ENCODE measurements around the gene LCN2.
"Not testable (repeated sequence)": the region's sequence is repeated elsewhere in the genome, so short reads cannot be mapped to it uniquely, and the experiment has no call there.

The LCN2 gene

DNA sequence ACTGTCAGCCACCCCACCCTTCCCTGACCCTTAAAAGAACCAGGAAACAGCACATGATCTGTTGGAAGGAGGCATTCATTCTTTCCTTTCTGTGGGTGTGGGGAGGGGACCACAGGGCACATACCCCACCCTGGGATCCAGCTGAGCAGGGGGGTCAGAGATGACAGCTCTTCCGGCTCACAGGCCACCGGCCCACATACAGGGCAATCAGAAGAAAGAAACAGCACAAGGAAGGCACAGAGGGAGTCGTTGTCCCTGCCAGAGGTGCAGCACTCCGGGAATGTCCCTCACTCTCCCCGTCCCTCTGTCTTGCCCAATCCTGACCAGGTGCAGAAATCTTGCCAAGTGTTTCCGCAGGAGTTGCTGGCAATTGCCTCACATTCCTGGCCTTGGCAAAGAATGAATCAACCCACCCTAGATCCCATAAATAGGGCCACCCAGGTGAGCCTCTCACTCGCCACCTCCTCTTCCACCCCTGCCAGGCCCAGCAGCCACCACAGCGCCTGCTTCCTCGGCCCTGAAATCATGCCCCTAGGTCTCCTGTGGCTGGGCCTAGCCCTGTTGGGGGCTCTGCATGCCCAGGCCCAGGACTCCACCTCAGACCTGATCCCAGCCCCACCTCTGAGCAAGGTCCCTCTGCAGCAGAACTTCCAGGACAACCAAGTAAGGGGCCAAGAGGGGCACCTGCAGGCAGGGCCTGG, at the start of gene LCN2:
Gene LCN2 (plus strand): TSS at position 453 of the 701 bp plus-strand sequence. CDS start 73 bp downstream, at position 526.
- no peak for DNase-seq

DNA sequence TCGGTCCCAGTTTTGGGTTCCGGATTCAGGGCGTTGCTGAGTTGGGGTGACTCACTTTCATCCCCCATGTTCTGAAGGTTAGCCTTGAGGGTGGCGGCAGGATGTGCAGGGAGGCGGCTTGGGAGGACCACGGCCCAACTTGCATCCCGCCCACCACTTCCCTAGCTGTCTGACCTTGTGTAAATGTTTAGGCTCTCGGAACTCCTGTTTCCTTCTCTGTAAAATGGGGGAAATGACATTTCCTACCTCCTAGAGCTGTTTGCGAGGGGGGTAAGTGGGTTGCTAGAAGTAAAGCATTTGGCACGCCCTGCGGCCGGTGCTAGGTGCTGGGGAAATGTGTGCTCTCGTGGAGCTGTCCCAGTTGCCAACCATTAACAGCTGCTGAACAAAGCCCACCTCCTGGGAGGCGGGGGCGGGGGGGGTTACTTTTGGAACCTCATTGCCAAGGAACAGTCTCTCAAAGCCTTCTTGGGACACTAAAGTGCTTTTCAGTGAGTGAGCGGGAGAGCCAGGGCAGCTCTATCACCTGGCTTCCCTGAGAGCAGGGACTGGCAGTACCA, 49.2 kb upstream of the LCN2 start:
- no peak for DNase-seq

DNA sequence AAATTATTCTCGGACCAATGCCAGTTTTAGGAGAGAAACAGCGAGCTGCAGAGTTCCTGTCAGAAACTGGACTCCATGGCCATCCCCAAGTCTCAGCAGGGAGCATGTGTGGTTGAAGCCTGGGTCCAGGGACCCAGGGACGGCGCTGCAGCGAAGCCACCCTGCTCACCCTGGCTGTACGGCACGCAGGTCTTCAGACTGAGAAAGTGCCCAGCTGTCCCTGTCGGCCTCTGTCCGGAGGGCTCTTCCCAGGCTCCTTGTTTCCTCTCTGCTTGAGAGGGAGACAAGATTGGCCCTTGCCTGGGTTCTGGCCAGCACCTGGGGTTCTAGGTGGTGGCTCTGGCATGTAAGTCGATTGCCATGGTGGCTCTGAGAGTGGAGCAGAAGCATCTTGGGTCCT, 48.7 kb upstream of the LCN2 start:
- DNase-seq, result no peak

DNA sequence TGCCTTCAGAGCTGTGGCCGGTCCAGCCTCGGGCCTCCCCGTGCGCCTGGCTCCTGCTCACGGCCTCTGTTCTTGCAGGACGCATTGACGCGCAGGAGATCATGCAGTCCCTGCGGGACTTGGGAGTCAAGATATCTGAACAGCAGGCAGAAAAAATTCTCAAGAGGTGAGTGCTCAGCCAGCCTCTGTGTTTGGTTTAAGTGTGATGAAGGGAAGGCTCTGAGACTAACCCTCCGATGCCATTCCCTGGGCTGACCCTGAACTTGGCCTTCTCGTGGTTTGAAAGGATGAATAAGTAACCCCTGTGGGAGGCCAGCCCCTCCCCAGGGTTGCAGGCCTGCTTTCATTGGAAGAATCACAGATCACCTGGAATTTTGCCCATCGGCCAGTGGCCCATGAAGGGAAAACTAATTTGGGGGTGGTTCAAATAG, 48.0 kb upstream of the LCN2 start:
- no peak for DNase-seq

DNA sequence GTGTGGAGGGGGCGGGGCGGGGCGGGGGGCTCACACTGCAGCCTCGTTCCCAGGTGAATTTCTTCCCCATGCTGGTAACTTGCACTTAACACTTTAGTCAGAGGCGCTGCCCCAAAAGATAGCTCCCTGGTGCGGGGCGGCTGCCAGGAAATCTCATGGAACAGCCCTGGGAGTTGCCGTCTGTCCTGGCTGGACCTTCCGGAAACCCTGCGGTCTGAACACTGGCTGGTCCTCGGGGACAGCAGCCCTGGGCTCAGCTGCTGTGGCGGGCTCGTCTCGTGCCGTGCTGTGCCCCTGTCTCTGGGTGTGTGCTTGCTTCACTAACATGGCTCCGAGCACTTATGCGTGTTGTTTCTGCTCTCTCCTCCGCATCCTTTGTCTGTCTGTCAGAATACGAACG, 47.6 kb upstream of the LCN2 start:
- DNase-seq, result no peak

DNA sequence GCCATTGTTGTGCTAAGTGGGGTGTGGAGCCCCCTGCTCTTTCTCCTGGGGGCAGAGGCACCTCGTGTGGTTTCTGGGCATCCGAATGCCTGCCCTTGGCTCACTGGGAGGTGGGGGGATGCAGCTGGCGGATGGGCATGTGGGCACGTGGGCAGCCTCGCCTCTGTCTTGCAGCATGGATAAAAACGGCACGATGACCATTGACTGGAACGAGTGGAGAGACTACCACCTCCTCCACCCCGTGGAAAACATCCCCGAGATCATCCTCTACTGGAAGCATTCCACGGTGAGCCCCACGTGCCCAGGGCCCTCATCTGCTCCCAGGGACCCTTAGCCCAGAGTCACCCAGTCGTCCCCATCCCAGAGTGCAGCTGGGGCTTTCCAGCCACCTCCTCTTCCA, 47.1 kb upstream of the LCN2 start:
- DNase-seq, result no peak

DNA sequence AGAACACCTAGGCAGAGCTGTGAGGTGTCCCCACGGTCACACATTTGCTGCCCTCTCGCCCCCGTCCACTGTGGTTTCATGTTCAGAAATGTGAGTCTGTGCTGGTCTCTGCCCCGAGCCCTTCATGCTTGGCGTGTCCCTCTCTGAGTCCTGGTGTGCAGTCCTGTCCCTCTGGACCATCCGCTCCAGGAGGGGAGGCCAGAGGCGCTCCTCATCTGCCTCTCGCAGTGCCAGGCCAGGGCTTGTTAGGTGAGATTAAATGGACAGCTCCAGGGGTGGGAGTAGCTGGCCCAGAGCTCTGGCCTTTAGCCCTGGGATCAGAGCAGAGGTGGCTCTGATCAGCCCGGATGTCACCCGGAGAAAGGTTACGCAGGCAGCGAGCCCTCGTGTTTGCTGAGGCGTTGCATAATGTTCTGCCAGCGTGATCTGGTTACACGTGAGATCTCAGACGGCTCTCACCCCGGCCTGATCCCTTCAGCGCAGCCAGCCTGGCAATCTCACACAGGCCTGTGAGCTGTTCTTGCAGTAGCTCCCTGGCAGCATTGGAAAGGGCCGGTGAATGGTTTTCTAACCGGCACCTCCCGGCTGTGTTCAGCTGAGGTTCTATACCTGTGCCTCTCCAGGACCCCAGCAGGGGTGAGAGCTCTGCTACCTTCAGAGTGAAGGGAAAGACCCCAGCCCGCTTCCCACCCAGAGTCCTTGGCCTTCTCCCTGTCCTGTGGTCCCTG, 46.2 kb upstream of the LCN2 start:
- no peak for DNase-seq

DNA sequence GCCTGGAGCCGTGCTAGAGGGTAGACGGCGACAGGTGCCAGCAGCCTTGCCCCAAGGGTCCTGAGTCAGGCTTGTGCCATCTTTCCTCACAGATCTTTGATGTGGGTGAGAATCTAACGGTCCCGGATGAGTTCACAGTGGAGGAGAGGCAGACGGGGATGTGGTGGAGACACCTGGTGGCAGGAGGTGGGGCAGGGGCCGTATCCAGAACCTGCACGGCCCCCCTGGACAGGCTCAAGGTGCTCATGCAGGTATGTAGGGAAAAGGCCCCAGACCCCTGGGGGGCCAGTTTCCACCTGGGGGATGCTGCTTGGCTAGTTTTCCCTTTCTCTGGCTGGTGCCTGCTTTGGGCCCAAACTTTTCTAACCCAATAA, 45.7 kb upstream of the LCN2 start:
- no peak for DNase-seq

DNA sequence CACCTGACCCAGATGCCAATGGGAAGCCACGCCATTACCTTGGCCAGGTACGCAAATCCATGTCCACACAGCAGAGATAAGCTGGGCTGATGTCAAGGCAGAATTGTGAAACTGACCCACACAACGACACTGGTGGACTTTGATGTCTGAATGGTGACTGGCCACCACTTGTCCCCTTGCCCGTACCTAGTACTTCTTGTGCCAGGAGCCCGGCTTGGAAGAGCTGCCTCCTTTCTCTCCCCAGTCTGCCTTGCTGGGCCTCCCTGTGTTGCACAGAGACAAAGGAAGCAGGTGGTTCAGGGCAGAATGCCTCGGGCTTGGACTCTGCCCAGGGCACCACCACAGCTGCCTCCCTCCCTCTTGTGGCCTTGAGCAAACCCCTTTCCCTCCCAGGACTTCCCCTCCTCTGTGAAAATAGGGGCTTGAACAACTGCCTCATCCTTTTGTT, 45.1 kb upstream of the LCN2 start:
- DNase-seq, result no peak

DNA sequence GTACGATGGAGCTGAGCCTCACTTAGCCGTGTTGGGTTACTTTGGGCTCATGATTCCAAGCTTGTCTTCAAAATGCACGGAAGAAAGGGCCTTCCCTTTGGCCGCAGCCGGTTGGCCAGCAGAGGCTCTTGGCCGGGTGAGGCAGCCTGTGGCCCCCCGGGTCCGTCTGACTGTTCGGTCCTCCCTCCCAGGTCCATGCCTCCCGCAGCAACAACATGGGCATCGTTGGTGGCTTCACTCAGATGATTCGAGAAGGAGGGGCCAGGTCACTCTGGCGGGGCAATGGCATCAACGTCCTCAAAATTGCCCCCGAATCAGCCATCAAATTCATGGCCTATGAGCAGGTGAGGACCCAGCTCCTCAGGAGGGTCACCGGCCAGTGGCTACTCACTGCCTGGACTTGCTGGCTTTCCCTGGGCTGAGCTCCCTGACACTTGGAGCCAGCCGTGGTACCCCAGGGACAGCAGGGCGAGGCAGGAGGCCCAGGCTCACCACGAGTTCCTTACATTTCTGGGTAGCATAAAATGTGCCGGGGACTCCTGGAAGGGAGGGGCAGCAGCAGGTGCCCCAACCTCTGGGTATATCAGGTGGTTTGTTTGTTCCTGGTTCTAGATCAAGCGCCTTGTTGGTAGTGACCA, 43.6 kb upstream of the LCN2 start:
- DNase-seq, result no peak

DNA sequence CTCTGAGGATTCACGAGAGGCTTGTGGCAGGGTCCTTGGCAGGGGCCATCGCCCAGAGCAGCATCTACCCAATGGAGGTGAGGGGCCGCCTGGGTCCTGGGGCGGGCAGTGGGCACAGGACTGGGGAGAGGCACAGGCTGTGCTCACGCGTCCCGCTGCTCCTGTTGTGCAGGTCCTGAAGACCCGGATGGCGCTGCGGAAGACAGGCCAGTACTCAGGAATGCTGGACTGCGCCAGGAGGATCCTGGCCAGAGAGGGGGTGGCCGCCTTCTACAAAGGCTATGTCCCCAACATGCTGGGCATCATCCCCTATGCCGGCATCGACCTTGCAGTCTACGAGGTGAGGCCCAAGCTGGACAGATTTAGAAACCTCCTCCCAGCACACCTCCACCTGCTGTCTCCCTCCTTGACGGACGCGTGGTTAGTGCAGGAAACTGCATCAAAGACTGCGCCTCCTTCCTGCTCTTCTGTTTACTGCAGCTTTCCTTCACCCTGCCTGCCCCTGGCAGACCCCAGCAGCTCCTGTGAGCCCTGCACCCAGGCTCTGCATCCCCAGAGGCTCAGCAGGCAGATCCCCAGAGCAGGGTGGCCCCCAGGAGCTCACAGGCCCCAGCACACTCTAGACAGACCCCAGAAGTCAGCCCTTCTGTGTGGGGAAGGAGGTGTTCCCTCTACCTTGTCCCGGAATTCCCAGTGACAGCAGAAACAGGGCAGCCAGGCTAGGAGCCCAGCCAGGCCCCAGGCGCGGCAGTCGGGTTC, 42.9 kb upstream of the LCN2 start:
- DNase-seq, result no peak

DNA sequence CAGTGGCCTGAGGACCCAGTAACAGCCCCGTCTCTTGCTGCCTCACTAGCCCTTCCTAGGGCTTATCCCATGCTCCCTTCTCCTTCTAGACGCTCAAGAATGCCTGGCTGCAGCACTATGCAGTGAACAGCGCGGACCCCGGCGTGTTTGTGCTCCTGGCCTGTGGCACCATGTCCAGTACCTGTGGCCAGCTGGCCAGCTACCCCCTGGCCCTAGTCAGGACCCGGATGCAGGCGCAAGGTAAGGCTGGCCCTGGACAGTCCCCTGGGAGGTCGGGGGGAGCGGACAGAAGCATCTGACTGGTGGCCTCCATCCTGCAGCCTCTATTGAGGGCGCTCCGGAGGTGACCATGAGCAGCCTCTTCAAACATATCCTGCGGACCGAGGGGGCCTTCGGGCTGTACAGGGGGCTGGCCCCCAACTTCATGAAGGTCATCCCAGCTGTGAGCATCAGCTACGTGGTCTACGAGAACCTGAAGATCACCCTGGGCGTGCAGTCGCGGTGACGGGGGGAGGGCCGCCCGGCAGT, 42.2 kb upstream of the LCN2 start:
- no peak for DNase-seq

DNA sequence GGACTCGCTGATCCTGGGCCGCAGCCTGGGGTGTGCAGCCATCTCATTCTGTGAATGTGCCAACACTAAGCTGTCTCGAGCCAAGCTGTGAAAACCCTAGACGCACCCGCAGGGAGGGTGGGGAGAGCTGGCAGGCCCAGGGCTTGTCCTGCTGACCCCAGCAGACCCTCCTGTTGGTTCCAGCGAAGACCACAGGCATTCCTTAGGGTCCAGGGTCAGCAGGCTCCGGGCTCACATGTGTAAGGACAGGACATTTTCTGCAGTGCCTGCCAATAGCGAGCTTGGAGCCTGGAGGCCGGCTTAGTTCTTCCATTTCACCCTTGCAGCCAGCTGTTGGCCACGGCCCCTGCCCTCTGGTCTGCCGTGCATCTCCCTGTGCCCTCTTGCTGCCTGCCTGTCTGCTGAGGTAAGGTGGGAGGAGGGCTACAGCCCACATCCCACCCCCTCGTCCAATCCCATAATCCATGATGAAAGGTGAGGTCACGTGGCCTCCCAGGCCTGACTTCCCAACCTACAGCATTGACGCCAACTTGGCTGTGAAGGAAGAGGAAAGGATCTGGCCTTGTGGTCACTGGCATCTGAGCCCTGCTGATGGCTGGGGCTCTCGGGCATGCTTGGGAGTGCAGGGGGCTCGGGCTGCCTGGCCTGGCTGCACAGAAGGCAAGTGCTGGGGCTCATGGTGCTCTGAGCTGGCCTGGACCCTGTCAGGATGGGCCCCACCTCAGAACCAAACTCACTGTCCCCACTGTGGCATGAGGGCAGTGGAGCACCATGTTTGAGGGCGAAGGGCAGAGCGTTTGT, 41.6 kb upstream of the LCN2 start:
- DNase-seq, result no peak

DNA sequence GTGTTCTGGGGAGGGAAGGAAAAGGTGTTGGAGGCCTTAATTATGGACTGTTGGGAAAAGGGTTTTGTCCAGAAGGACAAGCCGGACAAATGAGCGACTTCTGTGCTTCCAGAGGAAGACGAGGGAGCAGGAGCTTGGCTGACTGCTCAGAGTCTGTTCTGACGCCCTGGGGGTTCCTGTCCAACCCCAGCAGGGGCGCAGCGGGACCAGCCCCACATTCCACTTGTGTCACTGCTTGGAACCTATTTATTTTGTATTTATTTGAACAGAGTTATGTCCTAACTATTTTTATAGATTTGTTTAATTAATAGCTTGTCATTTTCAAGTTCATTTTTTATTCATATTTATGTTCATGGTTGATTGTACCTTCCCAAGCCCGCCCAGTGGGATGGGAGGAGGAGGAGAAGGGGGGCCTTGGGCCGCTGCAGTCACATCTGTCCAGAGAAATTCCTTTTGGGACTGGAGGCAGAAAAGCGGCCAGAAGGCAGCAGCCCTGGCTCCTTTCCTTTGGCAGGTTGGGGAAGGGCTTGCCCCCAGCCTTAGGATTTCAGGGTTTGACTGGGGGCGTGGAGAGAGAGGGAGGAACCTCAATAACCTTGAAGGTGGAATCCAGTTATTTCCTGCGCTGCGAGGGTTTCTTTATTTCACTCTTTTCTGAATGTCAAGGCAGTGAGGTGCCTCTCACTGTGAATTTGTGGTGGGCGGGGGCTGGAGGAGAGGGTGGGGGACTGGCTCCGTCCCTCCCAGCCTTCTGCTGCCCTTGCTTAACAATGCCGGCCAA, 40.8 kb upstream of the LCN2 start:
- no peak for DNase-seq

DNA sequence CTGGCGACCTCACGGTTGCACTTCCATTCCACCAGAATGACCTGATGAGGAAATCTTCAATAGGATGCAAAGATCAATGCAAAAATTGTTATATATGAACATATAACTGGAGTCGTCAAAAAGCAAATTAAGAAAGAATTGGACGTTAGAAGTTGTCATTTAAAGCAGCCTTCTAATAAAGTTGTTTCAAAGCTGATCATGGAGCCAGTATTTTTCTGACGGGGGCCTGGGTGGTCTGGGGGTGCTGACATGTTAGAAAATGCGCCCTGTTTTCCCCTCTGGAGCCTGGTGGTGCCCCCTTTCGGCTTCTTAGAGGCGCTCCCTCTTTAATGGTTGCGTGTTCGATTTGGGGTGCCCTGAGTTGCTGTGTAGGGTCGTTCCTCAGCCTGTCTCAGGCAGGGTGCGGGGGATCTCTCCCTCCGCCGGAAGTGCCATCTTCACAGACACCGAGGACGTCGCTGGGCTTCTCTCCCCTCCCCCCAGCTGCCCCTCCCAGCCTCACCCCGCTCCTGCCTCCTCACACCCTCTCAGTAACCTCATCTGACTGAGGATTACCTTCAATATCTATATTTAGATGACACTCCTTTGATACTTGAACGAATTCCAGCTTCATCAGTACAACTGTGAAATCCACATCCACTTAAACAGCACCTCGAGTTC, 40.1 kb upstream of the LCN2 start:
- DNase-seq, result no peak

DNA sequence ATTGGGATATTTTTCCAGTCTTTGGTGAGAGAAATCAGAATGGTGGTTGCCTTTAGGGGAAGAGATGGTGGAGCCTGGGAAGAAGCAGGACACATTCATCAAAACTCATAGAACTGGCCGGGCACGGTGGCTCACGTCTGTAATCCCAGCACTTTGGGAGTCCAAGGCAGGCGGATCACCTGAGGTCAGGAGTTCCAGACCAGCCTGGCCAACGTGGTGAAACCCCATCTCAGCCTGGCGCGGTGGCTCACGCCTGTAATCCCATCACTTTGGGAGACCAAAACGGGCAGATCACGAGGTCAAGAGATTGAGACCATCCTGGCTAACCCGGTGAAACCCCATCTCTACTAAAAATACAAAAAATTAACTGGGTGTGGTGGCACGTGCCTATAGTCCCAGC, 37.5 kb upstream of the LCN2 start:
- not testable (repeated sequence) for DNase-seq

DNA sequence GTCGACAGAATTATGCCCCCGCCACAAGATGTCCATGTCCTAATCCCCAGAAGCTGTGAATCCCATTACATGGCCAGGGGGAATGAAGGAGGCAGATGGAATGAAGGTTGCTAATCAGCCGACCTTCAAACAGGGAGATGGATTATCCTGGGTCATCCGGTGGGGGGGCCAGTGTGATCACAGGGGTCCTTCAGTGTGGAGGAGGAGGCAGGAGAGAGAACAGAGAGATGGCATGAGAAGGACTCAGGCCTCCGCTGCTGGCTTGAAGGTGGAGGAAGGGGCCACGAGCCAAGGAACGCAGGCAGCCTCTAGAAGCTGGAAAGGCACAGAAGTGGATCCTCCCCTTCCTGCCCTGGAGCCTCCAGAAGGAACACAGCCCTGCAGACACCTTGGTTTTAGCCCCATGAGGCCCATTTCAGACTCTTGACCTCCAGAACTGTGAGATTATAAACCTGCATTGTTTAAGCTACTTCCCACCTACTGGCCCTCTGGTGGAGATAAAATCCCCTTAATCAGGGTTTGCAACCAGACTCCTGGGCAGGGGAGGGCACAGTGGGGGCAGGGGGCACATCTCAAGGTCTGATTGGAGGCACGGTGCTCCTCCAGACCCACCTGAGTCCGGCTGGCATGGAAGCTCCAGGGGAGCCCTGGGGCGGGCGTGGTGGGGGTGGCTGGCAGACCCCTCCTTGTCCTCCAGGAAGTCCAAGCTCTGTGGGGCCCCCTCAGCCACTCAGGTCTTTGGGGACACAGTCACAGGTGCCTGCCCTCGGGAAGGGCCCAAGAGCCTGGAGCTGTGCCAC, 35.5 kb upstream of the LCN2 start:
- DNase-seq, result no peak

DNA sequence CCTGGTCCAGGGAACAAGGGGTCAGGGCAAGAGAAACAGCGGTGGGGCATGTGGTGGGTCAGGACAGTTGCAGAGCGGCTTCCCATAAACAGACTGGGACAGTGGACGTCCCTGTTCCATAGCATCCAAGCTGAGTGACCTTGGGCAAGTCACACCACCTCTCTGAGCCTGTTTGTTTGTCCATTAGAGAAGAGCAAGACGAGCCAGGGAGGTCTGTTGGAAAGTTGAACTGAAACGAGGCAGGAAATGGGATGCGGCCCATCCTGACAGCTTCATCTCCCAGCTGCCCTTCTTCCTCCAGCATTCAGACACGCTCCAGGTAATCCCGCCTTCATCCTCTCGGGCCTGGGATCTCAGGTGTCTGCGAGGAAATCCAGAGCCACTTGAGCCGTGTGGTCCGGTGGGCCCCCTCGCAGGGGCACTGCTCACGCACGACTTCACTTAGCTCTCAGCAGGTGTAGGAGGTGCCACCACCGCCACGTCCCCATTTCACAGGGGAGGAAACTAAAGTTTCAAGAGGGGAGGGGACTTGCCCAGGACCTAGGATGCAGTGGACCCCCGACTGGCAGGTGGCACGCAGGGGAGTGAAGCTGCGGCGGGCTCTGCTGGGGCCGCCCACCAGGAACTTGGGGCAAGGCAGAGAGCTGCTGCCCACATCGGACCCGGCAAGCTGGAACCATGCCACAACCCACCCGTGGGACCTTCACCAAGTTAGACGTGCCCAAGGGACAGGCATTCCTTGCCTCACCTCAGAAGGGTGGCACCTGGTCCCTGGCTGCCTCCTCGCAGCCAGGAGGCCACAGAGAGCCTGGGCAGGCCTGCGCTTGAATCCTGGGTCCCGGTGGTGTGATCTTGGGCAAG, 34.7 kb upstream of the LCN2 start:
- DNase-seq, result no peak

All from NCI-H748 treated with DMSO at 0.1 percent for 48 hours (cell line).